ENCODE measurements around the gene KSR2.

KSR2 gene

DNA sequence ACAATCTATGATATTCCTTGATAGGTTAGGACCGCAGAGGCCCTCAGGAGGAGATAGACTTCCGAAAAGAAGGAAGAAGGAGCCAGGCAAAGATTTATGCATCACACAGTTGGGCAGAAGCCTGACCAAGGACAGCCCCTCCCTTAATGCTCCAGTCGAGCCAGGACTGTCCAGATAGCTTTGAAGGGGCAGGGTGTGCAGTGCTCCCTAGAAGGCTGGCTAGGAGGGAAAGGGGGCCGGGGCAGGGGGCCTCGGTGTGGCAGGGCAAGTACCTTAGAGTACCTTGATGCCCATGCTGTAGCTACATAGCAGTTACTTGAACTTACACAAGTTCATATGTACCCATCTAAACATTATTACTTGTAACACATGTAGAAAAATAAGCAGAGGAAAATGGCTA, 512.7 kb downstream of the KSR2 start:
- Histone ChIP-seq H3K27ac (no peak overlapping the region), H3K27me3 (peaks cover 25% of the 10 kb centered on the region), H3K4me1 (ENCODE audit: control insufficient read depth in 1 of 2, insufficient read depth in 1 of 2, low read depth in 1 of 2, low read length in 1 of 2) (no peaks in the 10 kb centered on the region), H3K36me3 (no peaks in the 10 kb centered on the region), H3K9me3 (no peaks in the 10 kb centered on the region), H3K4me3 (ENCODE audit: low read depth in 1 of 2, low read length in 1 of 2) (no peak overlapping the region)
- TF ChIP-seq, protein P1, sequence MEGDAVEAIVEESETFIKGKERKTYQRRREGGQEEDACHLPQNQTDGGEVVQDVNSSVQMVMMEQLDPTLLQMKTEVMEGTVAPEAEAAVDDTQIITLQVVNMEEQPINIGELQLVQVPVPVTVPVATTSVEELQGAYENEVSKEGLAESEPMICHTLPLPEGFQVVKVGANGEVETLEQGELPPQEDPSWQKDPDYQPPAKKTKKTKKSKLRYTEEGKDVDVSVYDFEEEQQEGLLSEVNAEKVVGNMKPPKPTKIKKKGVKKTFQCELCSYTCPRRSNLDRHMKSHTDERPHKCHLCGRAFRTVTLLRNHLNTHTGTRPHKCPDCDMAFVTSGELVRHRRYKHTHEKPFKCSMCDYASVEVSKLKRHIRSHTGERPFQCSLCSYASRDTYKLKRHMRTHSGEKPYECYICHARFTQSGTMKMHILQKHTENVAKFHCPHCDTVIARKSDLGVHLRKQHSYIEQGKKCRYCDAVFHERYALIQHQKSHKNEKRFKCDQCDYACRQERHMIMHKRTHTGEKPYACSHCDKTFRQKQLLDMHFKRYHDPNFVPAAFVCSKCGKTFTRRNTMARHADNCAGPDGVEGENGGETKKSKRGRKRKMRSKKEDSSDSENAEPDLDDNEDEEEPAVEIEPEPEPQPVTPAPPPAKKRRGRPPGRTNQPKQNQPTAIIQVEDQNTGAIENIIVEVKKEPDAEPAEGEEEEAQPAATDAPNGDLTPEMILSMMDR (IDR thresholded peaks at IDR 0.05), result no peak

DNA sequence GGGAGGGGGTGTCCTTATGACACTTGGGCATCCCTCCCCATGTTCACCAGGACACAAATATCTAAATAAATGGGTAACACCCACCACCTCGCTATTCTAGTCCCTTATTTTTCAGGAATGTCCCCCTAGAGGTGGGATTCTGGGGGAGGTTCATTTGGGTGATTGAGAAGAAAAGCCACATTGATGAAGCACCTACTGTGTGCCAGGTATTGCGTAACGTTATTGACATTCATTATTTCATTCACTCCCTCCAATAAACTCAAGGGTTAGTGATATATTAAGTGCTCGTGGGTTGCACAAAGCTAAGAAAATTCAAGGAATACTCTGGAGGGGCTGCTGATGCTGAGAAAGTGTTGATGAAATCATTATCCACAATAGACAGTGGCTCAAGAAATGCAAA, 514.8 kb downstream of the KSR2 start:
- H3K27me3 ChIP-seq, result peaks cover 16% of the 10 kb centered on the region
- H3K4me1 ChIP-seq (ENCODE audit: control insufficient read depth in 1 of 2, insufficient read depth in 1 of 2, low read depth in 1 of 2, low read length in 1 of 2), result no peaks in the 10 kb centered on the region
- TF ChIP-seq, protein P1 (IDR thresholded peaks at IDR 0.05), result no peak
- H3K27ac ChIP-seq, result no peak overlapping the region
- H3K9me3 ChIP-seq, result no peaks in the 10 kb centered on the region
- H3K4me3 ChIP-seq (ENCODE audit: low read depth in 1 of 2, low read length in 1 of 2), result no peak overlapping the region
- no peaks in the 10 kb centered on the region for H3K36me3 ChIP-seq

DNA sequence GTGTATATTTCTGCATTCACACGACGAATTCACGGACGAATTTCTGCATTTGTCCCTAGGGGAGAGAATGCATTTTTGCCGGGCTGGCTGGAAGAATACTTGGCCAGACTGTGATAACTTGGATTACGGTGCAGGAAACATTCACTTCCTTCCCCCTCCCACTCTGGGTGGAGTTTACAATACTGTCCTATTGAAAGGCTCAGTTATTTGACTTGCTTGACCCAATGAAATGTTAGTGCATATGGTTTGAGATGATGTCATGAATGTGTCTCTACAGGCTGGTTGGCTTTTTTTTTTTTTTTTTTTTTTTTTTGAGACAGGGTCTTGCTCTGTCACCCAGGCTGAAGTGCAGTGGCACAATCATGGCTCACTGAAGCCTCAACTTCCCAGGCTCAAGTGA, 516.7 kb downstream of the KSR2 start:
- Histone ChIP-seq H3K27me3 (peaks cover 16% of the 10 kb centered on the region), H3K27ac (no peak overlapping the region), H3K4me3 (ENCODE audit: low read depth in 1 of 2, low read length in 1 of 2) (no peak overlapping the region), H3K36me3 (no peaks in the 10 kb centered on the region), H3K9me3 (no peaks in the 10 kb centered on the region), H3K4me1 (ENCODE audit: control insufficient read depth in 1 of 2, insufficient read depth in 1 of 2, low read depth in 1 of 2, low read length in 1 of 2) (no peaks in the 10 kb centered on the region)
- TF ChIP-seq, protein P1 (IDR thresholded peaks at IDR 0.05), result no peak

DNA sequence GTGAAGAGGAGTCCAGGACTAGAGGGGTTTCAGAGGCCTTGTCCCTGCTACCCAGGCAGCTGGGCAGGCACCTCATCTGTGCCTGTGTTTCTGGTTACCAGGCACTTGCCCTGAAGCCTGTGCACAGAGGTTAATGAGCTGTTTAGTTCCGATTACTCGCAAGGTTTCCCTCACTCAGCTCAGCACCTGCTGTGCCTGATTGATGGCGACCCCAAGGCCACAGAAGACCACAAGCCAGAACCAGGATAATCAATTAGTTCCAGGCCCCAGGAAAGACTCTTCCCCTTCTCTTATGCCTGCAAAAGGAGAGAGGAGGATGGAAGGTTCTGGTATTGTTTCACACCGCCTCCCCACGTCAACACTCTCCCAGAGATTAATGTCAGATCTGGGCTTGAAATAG, 518.6 kb downstream of the KSR2 start:
- TF ChIP-seq, protein P1 (IDR thresholded peaks at IDR 0.05), result no peak
- no peak overlapping the region for H3K4me3 ChIP-seq (ENCODE audit: low read depth in 1 of 2, low read length in 1 of 2)
- no peak overlapping the region for H3K27ac ChIP-seq
- no peaks in the 10 kb centered on the region for H3K4me1 ChIP-seq (ENCODE audit: control insufficient read depth in 1 of 2, insufficient read depth in 1 of 2, low read depth in 1 of 2, low read length in 1 of 2)
- H3K27me3 ChIP-seq, result peaks cover 21% of the 10 kb centered on the region
- H3K9me3 ChIP-seq, result no peaks in the 10 kb centered on the region
- H3K36me3 ChIP-seq, result no peaks in the 10 kb centered on the region

DNA sequence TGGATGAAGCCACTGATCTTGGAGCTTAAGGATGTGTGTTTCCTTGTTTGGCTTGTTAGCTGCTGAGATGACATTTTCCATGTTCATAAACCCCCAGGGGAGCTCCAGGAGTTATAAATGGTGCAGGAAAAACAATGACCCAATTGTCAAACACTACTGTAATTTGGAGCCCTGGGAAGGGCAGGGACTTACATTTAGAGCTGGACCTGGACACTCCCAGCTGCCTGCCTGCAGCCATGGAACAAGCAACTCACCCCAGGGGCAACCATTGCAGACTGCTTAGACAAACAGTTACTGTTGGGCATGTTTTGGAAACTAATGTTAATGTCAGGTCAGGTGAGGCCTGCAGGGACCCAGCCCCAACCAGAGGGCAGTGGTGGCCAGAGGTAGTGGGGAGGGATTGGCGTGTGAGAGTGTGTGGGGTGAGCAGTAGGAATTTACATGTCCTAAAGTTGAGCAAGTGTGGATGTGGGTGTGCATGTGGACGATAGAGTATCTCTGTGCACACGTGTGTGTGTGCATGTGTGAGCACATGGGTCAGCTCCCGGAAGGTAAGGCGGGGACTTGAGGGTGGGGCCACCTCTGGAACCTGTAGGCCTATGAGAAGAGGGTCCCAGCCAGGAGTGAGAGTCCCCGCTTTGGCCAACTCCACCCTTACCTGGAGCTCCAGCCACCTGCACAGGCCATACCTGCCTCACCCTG, 521.0 kb downstream of the KSR2 start:
- TF ChIP-seq, protein P1 (IDR thresholded peaks at IDR 0.05), result no peak
- no peak overlapping the region for H3K27ac ChIP-seq

More for the DNA sequence above, 521.0 kb downstream of the KSR2 start:
- Histone ChIP-seq H3K9me3 (no peaks in the 10 kb centered on the region), H3K4me3 (ENCODE audit: low read depth in 1 of 2, low read length in 1 of 2) (no peak overlapping the region), H3K36me3 (no peaks in the 10 kb centered on the region), H3K27me3 (peaks cover 23% of the 10 kb centered on the region), H3K4me1 (ENCODE audit: control insufficient read depth in 1 of 2, insufficient read depth in 1 of 2, low read depth in 1 of 2, low read length in 1 of 2) (no peaks in the 10 kb centered on the region)

All from neutrophil (primary cell).